Gastrocnemius medialis (tissue), 4 donors: ENCODE data around the gene SUGP2. TPM values are rescaled to one million over a fixed set of nuclear protein-coding genes. Genes with fewer than 3 reads are reported as not detected.
A peak's percentile ranks its signal among the peaks of the same experiment; 100 is the strongest.

ENCODE experiments used
- ATAC-seq, 2 donors: fragments of 150-250 bp; one replicate each; pipeline ENCODE4 v1.9.1; 2016
- DNase-seq, 2 donors: peaks; one replicate each; pipeline ENCODE4 v3.0.0-alpha.2; 2019
- H3K27ac ChIP-seq, 4 donors: fragments of 200-600 bp; sonication (generic); 1 replicate in 1 of 4; 2 replicates in 3 of 4; pipeline ENCODE4 v1.5.1; 2016 to 2018; ENCODE audit warnings: mild to moderate bottlenecking in 2 of 4, moderate library complexity in 1 of 4
- H3K27me3 ChIP-seq, 3 donors: fragments of 200-600 bp; sonication (generic) in 2 of 3; 1 replicate in 1 of 3; 2 replicates in 2 of 3; pipeline versions ENCODE4 v1.5.1 to v1.6.0; 2016 to 2019; ENCODE audit warnings: mild to moderate bottlenecking in 1 of 3, moderate library complexity in 1 of 3
- H3K36me3 ChIP-seq, 2 donors: fragments of 200-600 bp; sonication (generic) in 1 of 2; one replicate each; pipeline ENCODE4 v1.5.1; 2017 to 2018
- H3K4me1 ChIP-seq, 2 donors: fragments of 200-600 bp; sonication (generic) in 1 of 2; one replicate each; pipeline ENCODE4 v1.5.1; 2016 to 2017; ENCODE audit warnings: mild to moderate bottlenecking in 2 of 2
- H3K4me3 ChIP-seq, 4 donors: fragments of 200-600 bp; sonication (generic) in 3 of 4; 1 replicate in 1 of 4; 2 replicates in 3 of 4; pipeline ENCODE4 v1.5.1; 2016 to 2019; ENCODE audit warnings: mild to moderate bottlenecking in 2 of 4
- H3K9me3 ChIP-seq, 3 donors: fragments of 200-600 bp; sonication (generic) in 2 of 3; 1 replicate in 1 of 3; 2 replicates in 2 of 3; pipeline ENCODE4 v1.5.1; 2016 to 2019
- POLR2A ChIP-seq, 2 donors: fragments of 450-650 bp; IDR thresholded peaks; one replicate each; pipeline ENCODE4 v1.6.1; 2017; ENCODE audit warnings: antibody characterized with exemption in 2 of 2, mild to moderate bottlenecking in 2 of 2, moderate library complexity in 2 of 2
- in situ Hi-C, 4 donors: fragments of 200-750 bp; cut with MboI; loops; one replicate each; pipeline versions ENCODE4 v1.15.0 to v1.8.0; 2017; ENCODE audit warnings: low sequenced_read_pairs in 4 of 4
- intact Hi-C: fragments of 100-400 bp; cut with DNase I; formaldehyde crosslinking; loops from one replicate; pipeline ENCODE4 v1.15.1; 2023; ENCODE audit warnings: low total_unique reads
- total RNA-seq, 4 donors: library from RNA; depleted of rRNA; stranded (reverse); fragments of >200 nt; gene quantifications; one replicate each; pipeline versions ENCODE4 v1.1.0 to v1.2.3, GENCODE V29; 2016
- TF ChIP-seq, protein P1 (sequence below), 5 experiments: fragments of 450-650 bp in 3 of 5; fragments of 200-600 bp in 2 of 5; sonication (generic) in 2 of 5; IDR thresholded peaks in 4 of 5; conservative IDR thresholded peaks in 1 of 5; 1 replicate in 4 of 5; 2 replicates in 1 of 5; pipeline ENCODE4 v1.5.1; 2016 to 2019; ENCODE audit warnings: antibody characterized with exemption in 5 of 5, mild to moderate bottlenecking in 3 of 5, moderate library complexity in 3 of 5

Gene SUGP2
- total RNA-seq, 4 donors from 2014 or later, result 24.6 to 38.2 (median 32.8) TPM

- in situ Hi-C loops, result no loop called here
- H3K9me3 ChIP-seq, result no peaks in the 10 kb centered on the region
- H3K27ac ChIP-seq, result no peak overlapping the region
- H3K4me1 ChIP-seq, result no peaks in the 10 kb centered on the region
- ATAC-seq (no peak), DNase-seq (no peak)
- intact Hi-C loops, result no loop called here
- no peak overlapping the region for H3K4me3 ChIP-seq
- peaks cover 0 to 25% of the 10 kb centered on the region in 2 donors for H3K36me3 ChIP-seq
- no peak for TF ChIP-seq POLR2A (IDR thresholded peaks at IDR 0.05)
- TF ChIP-seq, protein P1, sequence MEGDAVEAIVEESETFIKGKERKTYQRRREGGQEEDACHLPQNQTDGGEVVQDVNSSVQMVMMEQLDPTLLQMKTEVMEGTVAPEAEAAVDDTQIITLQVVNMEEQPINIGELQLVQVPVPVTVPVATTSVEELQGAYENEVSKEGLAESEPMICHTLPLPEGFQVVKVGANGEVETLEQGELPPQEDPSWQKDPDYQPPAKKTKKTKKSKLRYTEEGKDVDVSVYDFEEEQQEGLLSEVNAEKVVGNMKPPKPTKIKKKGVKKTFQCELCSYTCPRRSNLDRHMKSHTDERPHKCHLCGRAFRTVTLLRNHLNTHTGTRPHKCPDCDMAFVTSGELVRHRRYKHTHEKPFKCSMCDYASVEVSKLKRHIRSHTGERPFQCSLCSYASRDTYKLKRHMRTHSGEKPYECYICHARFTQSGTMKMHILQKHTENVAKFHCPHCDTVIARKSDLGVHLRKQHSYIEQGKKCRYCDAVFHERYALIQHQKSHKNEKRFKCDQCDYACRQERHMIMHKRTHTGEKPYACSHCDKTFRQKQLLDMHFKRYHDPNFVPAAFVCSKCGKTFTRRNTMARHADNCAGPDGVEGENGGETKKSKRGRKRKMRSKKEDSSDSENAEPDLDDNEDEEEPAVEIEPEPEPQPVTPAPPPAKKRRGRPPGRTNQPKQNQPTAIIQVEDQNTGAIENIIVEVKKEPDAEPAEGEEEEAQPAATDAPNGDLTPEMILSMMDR (IDR thresholded peaks at IDR 0.05 in 4 of 5, conservative IDR thresholded peaks at IDR 0.05 in 1 of 5), result no peak
- no peaks in the 10 kb centered on the region for H3K27me3 ChIP-seq
Measured at GRCh38 chr19:18989316-18989715, 44.0 kb downstream of the SUGP2 start.

DNA sequence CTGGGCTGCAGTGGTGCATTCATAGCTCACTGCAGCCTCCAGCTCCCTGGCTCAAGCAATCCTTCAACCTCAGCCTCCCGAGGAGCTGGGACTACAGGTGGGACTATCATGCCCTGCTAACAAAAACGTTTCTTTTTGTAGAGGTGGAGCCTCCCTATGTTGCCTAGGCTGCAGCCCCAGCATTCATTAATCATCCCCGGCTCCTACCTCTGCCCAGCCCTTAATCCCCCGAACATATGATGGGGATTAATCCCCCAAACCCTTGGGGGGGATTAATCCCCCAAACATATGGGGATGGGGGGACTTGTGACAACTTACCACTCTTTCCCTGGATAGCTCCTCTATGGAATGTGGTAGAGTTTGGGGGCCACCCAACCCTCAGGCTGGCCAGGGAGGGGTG lies 45.9 kb downstream of the SUGP2 start:
- no peak overlapping the region for H3K4me3 ChIP-seq
- peaks cover 0 to 6% of the 10 kb centered on the region in 2 donors for H3K36me3 ChIP-seq
- TF ChIP-seq, protein P1 (IDR thresholded peaks at IDR 0.05 in 4 of 5, conservative IDR thresholded peaks at IDR 0.05 in 1 of 5), result no peak
- no peak for TF ChIP-seq POLR2A (IDR thresholded peaks at IDR 0.05)
- H3K27me3 ChIP-seq, result peaks cover 0 to 3% (median 0%) of the 10 kb centered on the region in 3 donors
- DNase-seq, result no peak
- no peaks in the 10 kb centered on the region for H3K9me3 ChIP-seq
- intact Hi-C loops, result no loop called here
- no peaks in the 10 kb centered on the region for H3K4me1 ChIP-seq
- ATAC-seq, result no peak
- in situ Hi-C loops, result no loop called here
- no peak overlapping the region for H3K27ac ChIP-seq

GRCh38 chr19:18985257-18985656 lies 48.1 kb downstream of the SUGP2 start:
- intact Hi-C loops (no loop called here), in situ Hi-C loops (no loop called here)
- H3K4me3 ChIP-seq, result no peak overlapping the region
- ATAC-seq, result no peak
- TF ChIP-seq, protein P1 (IDR thresholded peaks at IDR 0.05 in 4 of 5, conservative IDR thresholded peaks at IDR 0.05 in 1 of 5), result no peak
- no peak for TF ChIP-seq POLR2A (IDR thresholded peaks at IDR 0.05)
- no peaks in the 10 kb centered on the region for H3K4me1 ChIP-seq
- peak in 1 of 2 donors; percentile 18 for DNase-seq
- no peaks in the 10 kb centered on the region for H3K36me3 ChIP-seq
- peaks cover 0 to 3% (median 0%) of the 10 kb centered on the region in 3 donors for H3K27me3 ChIP-seq
- no peak overlapping the region for H3K27ac ChIP-seq
- no peaks in the 10 kb centered on the region for H3K9me3 ChIP-seq

GRCh38 chr19:18984251-18984650 lies 49.1 kb downstream of the SUGP2 start:
- DNase-seq, result no peak
- no peak for TF ChIP-seq POLR2A (IDR thresholded peaks at IDR 0.05)
- TF ChIP-seq, protein P1 (IDR thresholded peaks at IDR 0.05 in 4 of 5, conservative IDR thresholded peaks at IDR 0.05 in 1 of 5), result no peak
- Histone ChIP-seq H3K36me3 (no peaks in the 10 kb centered on the region), H3K27ac (no peak overlapping the region), H3K4me3 (no peak overlapping the region), H3K4me1 (no peaks in the 10 kb centered on the region), H3K27me3 (peaks cover 0 to 3% (median 0%) of the 10 kb centered on the region in 3 donors), H3K9me3 (no peaks in the 10 kb centered on the region)
- no peak for ATAC-seq
- intact Hi-C loops, result no loop called here
- in situ Hi-C loops, result no loop called here

- TF ChIP-seq POLR2A (IDR thresholded peaks at IDR 0.05), result no peak
- TF ChIP-seq, protein P1 (IDR thresholded peaks at IDR 0.05 in 4 of 5, conservative IDR thresholded peaks at IDR 0.05 in 1 of 5), result no peak
- in situ Hi-C loops, result no loop called here
- Histone ChIP-seq H3K9me3 (no peaks in the 10 kb centered on the region), H3K27ac (no peak overlapping the region), H3K4me3 (no peak overlapping the region), H3K27me3 (peaks cover 0 to 3% (median 0%) of the 10 kb centered on the region in 3 donors), H3K36me3 (no peaks in the 10 kb centered on the region), H3K4me1 (no peaks in the 10 kb centered on the region)
- ATAC-seq (no peak), DNase-seq (no peak)
- intact Hi-C loops, result no loop called here
Measured at GRCh38 chr19:18982669-18983068, 50.6 kb downstream of the SUGP2 start.
